Activated CD4-positive, alpha-beta T cell treated with anti-CD3 and anti-CD28 coated beads, Interleukin-2, amount 50 U/mL, for 1 hour (primary cell): ENCODE data around the gene AMPH.

Experiments used
- DNase-seq: peaks from one replicate; pipeline ENCODE4 v3.0.0-alpha.2; 2020

AMPH gene

DNA sequence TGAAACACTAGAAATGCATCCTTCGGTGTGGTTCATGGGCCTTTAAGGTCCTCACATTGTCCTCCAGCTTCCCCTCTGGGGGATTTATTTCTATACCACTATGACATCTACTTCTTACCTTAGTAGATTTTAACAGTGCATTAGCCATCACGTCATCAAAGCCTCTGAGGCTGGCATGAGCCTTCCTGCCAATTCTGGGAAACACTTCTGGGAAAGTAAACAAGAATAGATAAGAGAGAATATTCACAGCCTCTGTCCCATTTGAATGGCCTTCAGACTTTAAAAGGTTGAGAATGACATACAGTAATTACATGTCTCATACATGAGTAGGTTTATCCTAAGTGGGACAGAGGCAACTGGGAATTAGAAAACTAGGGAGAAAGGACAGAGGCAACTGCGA lies 89.7 kb downstream of the AMPH start:
- no peak for DNase-seq

DNA sequence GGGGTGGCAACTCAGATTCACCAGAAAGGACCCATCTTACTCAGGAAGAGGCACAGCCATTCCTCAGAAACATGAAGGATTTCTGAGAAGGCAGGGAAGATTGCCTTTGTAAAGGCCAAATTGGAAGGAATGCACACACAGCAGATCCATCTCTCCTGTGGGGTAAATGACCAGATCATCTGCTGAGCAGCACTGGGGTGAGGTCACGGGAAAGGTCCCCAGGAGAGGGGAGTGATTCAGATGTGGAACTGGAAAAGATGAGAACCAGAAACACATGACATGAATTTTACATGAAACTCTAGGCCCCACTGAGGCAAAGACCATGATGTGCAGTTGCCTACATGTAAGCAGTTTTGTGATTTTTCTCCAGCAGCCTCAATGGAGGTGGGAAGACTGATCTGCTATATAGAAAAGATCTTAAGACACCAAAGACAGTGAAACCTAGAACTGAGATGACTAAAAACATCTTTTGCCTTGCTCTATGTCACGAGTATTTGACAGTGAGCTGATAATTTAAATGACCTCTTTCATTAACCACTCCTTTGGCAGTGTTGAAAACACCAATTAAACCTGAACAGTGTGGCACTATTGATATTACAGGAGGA lies 91.6 kb downstream of the AMPH start:
- DNase-seq, result no peak

DNA sequence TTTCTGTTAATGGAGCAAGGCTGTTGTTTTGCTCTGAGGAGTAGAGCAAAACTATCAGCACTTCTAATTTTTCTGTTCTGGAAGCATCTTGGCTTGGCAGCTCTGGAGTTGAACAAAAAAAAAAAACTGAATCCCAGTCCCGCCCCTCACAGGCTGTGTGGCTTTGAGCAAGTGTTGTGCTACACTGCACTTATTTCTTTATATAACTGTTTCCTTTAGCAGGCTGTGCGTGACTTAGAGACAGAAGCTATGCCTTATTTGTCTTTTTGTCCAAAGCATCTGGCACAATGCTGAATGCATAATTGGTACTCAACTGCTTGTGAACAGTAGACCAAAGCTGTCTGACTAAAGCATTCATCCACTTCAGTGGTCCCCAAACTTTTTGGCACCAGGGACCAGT lies 96.1 kb downstream of the AMPH start:
- no peak for DNase-seq

DNA sequence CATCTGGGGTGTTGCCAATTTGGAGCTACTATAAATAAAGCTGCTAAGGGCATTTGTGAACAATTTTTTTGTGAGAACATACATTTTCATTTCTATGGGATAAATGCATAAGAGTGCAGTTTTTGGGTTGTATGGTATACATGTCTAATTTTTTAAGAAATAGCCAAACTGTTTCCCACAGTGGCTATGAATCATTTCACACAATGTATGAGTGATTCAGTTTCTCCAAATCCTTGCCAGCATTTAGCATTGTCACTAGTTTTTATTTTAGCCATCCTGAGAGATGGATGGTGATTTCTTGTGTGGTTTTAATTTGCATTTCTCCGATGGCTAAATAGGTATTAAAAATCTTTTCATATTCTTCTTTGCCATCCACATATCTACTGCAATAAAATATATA lies 105.3 kb downstream of the AMPH start:
- no peak for DNase-seq

DNA sequence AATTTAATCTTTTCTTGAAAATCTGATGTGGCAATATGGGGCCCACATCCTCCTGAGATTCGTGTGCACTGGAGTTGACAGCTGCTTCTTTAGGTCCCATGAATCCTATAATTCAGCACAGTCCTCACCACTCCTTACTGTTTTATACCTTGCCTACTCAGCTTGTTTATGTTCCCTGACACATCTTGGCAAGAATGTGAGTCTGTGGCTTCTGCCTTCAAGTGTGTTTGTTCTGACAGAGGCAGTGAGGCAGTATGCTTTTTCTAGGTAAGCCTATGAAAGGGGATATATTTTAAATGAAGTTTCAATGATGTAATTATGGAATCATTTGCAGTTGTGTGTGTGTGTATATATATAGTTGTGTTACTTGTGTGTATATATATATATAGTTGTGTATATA lies 106.4 kb downstream of the AMPH start:
- DNase-seq, result no peak

DNA sequence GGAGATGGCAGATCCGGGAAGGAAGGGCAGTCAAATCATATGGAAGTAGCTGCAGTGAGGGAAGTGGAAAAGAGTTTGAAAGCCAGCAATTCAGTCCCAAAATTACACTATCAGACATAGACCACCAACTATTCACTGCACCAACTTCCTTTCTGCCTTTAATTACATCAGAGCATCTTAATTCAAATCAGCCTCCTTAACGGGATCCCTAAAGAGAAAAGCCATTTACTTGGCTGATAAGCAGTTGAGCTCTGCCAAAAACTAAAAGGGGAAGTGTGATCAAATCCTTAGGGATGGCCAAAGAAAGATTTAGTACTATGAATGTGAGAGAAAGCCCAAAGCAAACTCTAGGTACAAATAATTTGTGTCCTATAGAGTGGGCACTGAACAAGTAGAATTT lies 110.4 kb downstream of the AMPH start:
- DNase-seq, result no peak

DNA sequence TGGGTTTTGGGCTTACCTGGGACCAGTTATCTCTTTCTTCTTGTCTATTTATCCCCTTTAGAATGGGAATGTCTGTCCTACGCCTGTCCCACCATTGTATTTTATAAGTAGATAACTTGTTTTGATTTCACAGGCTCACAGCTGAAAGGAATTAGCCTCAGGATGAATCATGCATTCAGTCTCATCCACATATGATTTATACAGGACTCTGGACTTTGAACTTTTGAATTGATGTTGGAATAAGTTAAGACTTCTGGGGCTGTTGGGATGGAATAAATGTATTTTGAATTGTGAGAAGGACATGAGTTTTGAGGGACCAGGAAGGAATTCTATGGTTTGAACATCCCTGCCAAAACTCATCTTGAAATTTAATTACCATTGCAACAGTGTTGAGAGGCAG lies 112.6 kb downstream of the AMPH start:
- DNase-seq, result no peak

DNA sequence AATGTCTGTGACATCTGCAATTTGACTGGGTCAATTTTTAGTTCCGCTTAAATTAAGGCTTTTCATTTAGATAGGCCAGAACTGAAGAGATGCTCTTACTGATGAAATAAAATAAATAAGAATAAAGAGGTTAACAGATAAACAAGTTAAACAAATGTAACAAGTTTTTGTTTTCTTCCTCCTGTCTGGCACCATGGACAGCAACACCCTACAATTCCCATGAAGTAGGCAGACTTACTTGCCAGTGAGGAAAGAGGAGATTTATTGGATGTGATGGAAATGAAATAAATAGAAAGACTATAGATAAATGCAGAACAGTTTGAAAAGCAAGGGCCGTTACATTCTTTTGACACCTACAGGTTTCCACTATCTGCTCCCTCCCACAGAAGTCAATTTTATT lies 118.5 kb downstream of the AMPH start:
- DNase-seq, result no peak

DNA sequence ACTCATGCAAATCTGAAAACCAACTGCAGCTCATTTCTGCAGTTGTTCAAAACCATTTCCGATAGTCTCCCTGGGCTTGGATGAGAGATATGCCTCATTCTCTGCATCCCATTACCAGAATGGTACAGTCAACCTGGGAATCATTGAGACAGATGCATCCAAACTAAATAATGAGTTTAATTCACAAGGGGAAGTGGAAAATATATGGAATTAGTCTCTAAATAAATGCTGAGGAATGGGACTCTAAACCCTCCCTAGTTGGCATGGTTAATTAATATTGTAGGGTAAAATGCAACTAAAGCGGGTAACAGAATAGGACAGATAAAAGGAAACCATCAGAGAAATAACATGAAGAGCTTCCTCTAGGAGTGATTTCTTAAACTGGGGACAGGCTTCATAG lies 118.9 kb downstream of the AMPH start:
- DNase-seq, result no peak

DNA sequence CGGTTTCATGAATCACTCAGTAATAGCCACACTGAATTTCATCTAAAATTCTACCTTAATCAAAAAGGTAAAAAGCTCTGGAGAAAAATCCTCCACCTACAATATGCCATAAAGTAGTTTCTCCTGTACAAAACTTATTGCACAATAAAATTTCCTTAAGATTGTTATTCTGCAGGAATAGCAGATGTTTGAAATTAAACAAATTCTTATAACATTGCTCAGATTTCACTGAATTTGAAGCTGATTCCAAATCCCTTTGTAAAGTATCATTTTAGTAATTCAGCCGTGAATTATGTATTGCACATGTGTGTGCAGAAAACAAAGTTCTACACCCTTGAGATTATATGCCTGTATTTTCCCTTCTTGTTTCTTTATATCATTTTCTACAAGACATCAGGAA lies 123.8 kb downstream of the AMPH start:
- DNase-seq, result no peak

DNA sequence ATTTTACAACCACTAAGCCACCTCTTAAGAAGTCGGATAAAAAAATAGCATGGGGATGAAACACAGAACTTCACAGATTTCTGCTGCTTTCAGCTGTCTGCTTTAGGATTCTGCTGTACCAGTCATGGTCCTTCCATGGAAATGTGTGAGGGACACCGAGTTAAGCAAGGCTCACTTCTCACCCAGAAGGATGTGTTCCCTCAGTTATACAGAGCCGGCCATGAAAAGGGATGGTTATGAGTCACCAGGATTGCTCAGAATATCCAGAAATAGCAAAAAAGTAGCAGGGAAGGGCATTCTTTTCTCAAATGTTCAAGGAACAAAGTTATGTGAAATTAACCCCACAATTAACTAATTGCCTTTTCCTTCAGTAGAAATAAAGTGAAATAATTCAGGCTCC lies 124.4 kb downstream of the AMPH start:
- no peak for DNase-seq

DNA sequence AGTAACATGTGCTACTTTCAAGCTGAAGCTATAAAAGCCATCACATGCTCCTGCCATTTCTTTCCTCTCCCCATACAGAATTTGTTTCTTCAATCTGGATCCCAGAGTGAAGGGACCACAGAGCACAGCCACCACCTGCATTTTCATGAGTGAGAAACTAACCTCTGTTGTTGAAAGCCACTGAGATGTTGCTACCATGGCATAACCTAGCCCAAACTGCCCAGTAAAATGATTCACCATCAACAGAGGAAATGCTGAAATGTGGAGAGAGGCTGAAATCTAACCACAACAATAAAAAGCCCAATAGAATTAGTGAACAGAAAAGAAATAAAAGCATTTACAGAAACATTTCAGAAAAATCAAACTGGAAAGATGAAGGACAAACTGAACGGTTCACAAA lies 125.2 kb downstream of the AMPH start:
- DNase-seq, result no peak

DNA sequence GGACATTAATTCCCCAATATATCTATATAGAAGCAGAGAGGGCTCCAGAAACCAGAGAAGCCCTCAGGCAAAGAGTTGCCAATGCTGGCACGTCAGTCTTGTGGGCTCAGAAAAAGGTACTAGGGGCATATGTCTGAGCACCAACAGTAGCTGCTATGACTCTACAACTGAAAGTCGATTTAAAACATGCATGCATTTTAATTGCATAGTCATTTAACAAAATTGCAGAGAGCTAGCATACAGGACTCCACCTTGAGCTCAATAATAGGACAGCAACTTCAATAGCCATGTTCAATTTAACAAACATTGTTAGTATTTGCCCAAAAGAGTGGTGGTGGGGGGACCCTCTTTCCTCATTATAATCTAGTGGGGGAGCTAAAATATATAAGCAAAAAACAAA lies 126.5 kb downstream of the AMPH start:
- DNase-seq, result no peak

DNA sequence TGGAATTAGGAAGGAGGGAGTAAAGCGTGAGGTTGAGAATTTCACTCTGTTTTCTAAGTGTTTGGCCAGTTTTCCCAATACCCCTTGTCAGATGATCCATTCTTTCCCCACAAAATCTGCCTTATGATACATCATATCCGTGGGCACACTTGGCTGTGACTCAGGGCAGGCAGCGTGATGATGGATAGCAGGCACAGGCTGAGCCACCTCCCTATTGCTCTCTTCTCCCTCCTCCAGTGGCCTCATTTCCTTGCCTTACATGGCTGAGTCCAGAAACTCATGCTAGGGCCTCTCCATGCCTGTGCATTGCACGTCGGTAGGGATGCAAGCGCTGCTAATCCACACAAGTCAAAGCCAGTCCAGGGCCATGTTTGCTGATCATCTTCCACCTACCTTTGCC lies 128.3 kb downstream of the AMPH start:
- DNase-seq, result no peak

DNA sequence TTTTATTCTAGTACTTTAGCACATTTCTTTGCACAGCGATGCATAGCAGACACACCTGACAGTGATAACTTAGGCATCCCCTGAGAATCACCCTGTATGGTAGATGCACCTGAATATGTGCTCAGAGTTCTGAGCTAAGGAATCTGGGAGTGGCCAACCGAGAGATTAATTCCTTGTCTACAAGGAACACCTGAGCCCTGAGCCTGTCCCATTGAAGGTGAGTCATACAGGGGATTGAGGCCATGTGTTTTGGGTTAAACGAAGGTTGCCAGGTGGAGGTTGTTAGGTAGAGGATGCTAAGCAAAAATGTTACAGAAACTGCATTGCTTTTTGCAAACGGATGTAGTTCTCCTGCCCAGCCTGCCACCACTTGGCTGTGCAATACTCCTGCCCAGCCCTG lies 128.9 kb downstream of the AMPH start:
- no peak for DNase-seq

DNA sequence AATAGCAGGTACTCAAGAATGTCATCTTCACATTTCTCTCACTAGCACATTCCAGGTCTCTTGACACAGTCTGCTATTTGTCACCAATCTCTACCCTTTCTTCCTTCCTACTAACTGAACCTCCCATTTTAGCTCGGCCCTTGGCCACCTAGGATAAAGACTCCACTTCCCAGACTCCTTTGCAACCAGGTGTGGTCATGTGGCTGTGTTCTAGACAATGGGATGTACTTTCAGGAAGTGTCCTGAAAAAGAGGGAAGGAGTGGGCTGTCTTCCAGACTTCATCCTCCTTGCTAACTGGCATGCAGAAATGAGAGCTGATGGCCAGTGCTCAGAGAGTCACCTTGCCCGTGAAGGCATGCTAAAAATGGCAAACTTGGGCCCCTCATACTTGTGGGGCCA lies 139.2 kb downstream of the AMPH start:
- no peak for DNase-seq

DNA sequence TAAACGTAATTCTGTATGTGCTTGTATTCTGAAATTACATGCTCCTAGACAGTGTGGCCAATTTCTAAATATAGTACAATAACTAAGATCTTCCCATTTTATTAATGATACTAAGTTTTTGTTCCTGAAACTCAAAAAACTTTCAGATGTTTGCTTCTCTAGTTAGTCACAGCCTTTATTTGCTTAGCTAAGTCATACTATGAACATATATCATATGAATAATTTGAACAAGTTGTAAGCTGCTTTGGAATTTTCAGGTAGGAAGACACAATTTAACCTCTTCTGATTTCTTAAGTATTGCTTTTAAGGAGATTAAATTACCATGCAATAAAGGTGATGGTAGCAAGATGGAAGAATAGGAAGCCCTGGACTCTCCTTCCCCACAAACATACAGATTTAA lies 148.7 kb downstream of the AMPH start:
- no peak for DNase-seq

DNA sequence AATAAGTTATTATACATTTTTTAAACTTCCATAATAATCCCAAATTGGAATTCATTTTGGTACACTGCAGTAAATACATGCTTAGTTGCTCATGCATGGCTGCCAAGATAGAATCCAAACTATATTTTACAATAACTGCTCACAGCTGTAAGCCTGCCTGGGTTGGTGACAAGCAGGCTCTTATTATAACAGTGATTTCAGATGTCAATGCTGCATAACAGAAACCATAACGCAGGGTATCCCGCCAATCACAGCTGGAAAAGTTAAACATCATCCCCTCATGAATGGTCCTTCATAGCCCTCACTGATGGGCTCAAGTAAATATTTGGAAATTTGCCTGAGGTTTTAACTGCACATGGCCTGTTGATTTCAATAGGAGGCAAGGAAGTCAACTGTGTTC lies 149.8 kb downstream of the AMPH start:
- DNase-seq, result no peak

DNA sequence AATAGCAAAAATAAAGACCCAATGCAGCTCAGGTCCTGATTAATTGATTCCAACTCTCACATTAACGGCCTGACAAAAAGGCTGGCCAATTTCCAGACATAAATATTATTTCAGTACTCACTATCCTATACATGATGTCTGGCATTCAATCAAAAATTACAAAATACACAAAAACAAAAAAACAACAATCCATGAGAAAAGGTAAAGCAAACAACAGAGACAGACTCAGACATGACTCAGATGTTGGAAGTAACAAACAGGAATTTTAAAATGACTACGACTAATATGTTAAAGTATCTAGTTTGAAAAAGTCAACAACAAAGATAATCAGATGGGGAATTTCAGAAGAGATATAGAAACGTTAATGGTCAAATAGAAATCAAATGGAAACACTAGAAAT lies 152.8 kb downstream of the AMPH start:
- no peak for DNase-seq

DNA sequence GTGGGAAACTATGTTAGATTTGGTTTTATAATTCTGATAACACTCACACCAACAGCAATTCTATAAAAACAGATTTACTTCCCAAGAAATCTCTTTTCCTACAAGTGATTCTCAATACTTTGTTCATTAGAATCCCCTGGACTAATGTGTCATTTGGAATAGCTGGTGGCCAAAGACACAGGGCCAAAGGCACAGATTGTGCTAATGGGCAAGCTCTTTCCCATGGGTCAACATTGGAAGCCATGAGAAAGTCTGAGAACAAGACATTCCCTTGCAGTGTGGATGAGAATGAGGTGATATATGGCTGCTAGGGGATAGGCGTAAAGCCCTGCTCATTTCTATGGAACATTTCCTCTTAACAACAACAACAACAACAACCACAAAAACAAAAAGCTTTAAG lies 153.8 kb downstream of the AMPH start:
- DNase-seq, result no peak

DNA sequence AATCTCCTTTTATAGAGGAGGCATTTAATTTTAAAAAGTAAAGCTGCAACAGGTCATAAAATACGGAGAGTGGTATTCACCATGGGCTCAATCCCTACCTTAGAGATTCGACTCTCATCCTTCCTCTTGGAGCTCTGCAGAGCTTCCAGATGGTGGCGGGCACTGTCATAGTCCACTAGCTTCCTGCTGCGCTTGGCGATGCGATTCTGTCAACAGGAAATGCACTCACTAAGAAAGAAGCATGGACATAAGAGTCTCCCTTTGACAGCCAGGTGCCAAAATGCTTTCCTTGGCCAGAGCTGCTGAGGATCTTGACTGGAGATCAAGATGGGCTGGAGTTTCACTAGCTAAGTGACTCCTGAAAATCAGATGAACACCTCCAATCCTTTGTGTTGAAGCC lies 154.4 kb downstream of the AMPH start:
- DNase-seq, result no peak

DNA sequence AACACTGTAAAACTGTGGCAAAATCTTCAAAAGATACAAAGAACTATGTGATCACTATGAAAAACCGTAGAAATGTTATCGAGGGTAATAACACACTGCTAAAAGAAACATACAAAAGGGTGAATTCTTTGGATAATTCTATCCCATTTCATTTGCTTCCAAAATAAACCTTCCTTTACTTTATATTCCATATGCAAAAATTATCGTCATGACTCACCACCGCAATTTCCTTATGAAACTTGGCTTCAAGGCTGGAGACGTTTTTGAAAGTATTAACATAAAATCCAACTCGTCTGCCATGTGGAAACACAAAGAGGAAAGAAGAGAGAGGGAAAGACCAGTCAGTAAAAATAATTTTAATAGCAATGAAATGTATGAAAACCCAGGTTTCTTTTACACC lies 165.2 kb downstream of the AMPH start:
- DNase-seq, result no peak

DNA sequence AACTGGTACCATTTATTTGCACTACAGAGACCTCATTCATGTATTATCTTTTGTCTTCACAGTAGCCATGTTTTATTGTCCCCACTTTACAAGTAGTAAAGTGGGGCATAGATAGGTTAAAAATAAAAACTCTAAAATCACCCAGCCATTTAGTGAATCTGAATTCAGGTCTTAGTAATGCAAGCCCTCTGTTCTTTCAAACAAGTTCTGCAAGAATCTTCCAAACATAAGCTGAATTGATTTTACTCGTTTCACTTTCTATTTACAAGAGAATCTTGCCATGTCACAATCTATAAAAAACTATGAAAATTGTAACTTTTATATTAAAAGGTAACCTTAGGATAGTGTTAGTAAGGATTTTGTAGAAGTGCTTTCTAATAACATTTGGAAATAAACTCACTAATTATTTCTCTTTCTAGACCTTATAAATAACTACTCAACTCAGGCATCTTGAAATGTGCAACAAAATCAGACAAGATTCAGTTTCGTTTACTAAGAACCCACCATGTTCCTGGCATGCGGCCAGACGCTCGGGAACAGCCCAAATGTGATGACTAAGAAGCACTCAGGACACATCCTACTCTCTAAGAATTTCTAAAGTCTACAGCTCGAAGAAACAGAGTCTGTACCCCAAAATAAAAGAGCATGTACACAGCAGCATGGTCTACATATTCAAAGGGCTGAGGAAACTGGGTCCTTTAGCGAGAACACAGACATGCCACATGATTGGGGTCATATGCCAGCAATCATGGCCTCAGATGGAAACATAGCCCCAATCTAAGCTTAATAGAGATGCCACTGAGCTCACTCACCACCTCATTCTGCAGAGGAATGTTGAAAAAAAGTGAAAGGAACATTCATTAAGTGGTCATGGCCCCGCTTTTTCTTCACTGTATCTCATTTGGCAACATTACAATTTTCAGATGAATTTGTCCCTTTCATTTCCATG lies 167.6 kb downstream of the AMPH start:
- DNase-seq, result peak; percentile 67

DNA sequence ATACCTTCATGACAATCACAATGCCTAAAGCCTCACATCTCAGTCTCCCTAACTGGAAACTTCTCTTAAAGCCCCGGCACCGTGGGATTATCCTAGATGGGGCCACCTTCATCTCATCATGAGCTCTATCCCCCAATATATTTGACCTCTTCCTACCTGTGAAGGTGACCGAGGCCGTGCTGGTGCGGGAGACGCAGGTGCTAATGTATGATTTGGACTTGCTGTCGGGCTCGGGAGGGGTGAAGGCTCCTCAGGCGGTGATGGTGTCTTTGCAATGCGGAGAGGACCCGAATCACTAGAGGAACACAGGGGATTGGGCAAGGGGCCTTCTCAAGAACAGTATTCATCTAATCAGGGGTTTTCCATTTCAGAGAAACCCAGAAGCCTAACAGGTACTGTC lies 168.4 kb downstream of the AMPH start:
- DNase-seq, result no peak

DNA sequence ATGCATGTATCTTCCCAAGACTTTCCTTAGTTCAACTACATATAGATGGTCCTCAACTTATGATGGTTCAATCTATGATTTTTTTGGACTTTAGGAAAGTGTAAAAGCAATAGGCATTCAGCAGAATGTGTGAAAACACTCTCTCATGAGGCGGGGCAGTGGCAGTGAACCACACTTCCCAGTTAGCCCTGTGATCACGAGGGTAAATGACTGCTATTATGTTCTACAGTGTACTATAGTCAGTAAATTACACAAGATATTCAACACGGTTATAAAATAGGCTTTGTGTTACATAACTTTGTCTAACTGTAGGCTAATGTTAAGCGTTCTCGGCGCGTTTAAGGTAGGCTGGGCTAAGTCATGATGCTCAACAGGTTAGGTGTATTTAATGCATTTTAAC lies 169.3 kb downstream of the AMPH start:
- DNase-seq, result no peak
